ENCODE results near the gene RAB31. TPM values are rescaled to one million over a fixed set of nuclear protein-coding genes. Genes with fewer than 3 reads are reported as not detected.

RAB31 gene
- total RNA-seq, 2 experiments from 2014 or later, result not detected

DNA sequence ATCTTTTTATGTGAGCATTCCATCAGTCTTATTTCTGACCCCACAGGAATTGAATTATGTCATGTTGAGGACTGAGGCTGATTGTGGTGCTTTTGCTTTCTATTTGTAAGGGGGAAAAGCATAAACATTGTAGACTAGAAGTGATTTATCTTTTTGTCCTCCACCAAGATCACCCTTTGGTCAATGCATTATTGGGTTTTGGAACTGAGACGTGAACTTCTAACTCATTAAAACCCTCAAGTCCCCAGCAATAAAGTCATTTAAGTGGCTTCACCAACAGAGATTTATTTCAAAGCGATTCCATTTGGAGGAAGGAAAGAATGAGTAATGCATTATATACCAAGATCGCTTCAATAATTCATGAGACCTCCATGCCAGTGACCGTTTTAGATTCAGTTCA lies 102.2 kb downstream of the RAB31 start:
- ChIA-PET CTCF (no interaction called here), POLR2A (no interaction called here)
- Mint-ChIP-seq H3K27ac (no peak overlapping the region), H3K9me3 (ENCODE audit: insufficient read depth) (no peaks in the 10 kb centered on the region), H3K4me3 (no peak overlapping the region), H3K27me3 (ENCODE audit: low read depth) (no peaks in the 10 kb centered on the region), H3K4me1 (ENCODE audit: low read depth) (no peaks in the 10 kb centered on the region), H3K36me3 (ENCODE audit: low read depth) (no peaks in the 10 kb centered on the region)
- no peak for DNase-seq
- ATAC-seq, result no peak

GRCh38 chr18:9810994-9811705 lies 103.0 kb downstream of the RAB31 start:
- DNase-seq (no peak), ATAC-seq (no peak)
- no peaks in the 10 kb centered on the region for H3K9me3 Mint-ChIP-seq (ENCODE audit: insufficient read depth)
- no peak overlapping the region for H3K27ac Mint-ChIP-seq
- H3K27me3 Mint-ChIP-seq (ENCODE audit: low read depth), result peaks cover 2% of the 10 kb centered on the region
- H3K4me3 Mint-ChIP-seq, result no peak overlapping the region
- no peaks in the 10 kb centered on the region for H3K4me1 Mint-ChIP-seq (ENCODE audit: low read depth)
- no peaks in the 10 kb centered on the region for H3K36me3 Mint-ChIP-seq (ENCODE audit: low read depth)
- ChIA-PET POLR2A (no interaction called here), CTCF (no interaction called here)

- no peaks in the 10 kb centered on the region for H3K4me1 Mint-ChIP-seq (ENCODE audit: low read depth)
- H3K36me3 Mint-ChIP-seq (ENCODE audit: low read depth), result no peaks in the 10 kb centered on the region
- peaks cover 2% of the 10 kb centered on the region for H3K27me3 Mint-ChIP-seq (ENCODE audit: low read depth)
- H3K4me3 Mint-ChIP-seq, result no peak overlapping the region
- no peak for ATAC-seq
- no peak for DNase-seq
- ChIA-PET CTCF (no interaction called here), POLR2A (no interaction called here)
- H3K27ac Mint-ChIP-seq, result no peak overlapping the region
- no peaks in the 10 kb centered on the region for H3K9me3 Mint-ChIP-seq (ENCODE audit: insufficient read depth)
These were observed 103.9 kb downstream of the RAB31 start for GRCh38 chr18:9811978-9812377.

DNA sequence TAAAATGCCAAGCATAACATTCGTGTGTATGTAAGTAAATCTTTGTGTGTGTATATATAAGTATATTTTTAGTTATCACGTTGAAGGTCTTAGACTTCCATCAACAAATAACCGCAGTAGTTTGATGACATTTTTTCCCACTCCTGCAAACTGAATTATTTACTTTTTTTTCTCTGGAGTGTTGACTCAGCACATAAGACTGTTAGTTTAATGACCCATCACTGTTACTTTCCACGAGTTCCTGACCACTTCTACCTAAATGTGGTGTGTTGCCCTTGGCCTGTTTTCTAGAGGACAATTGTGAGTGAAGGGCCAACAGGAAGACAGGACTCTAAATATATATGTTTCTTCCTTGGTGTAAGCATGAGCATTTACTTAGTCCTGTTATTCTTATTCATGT lies 106.3 kb downstream of the RAB31 start:
- H3K4me1 Mint-ChIP-seq (ENCODE audit: low read depth), result no peaks in the 10 kb centered on the region
- POLR2A ChIA-PET, result no interaction called here
- CTCF ChIA-PET, result no interaction called here
- DNase-seq (no peak), ATAC-seq (no peak)
- no peaks in the 10 kb centered on the region for H3K9me3 Mint-ChIP-seq (ENCODE audit: insufficient read depth)
- peaks cover 9% of the 10 kb centered on the region for H3K27me3 Mint-ChIP-seq (ENCODE audit: low read depth)
- no peaks in the 10 kb centered on the region for H3K36me3 Mint-ChIP-seq (ENCODE audit: low read depth)
- no peak overlapping the region for H3K27ac Mint-ChIP-seq
- H3K4me3 Mint-ChIP-seq, result no peak overlapping the region

DNA sequence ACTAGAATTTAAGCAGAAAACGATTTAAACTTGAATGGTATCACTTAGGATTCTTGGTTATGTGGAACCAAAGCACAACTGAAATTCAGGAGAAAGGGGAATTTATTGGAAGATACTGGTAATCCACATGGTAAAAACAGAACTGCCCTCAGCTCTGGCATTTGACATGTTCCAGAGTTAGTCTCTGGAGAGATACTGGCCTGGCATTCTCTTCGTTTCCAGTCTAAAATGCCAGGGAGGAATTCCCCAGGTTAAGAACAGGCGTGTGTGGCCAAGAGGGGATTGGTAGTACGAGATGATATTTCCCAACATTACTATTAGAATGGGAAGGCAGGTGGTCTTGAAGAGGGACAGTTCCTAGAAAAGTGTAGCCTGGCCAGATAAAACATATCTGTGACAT lies 109.2 kb downstream of the RAB31 start:
- H3K4me1 Mint-ChIP-seq (ENCODE audit: low read depth), result no peaks in the 10 kb centered on the region
- H3K27ac Mint-ChIP-seq, result no peak overlapping the region
- POLR2A ChIA-PET, result no interaction called here
- no peaks in the 10 kb centered on the region for H3K9me3 Mint-ChIP-seq (ENCODE audit: insufficient read depth)
- H3K36me3 Mint-ChIP-seq (ENCODE audit: low read depth), result no peaks in the 10 kb centered on the region
- CTCF ChIA-PET, result no interaction called here
- ATAC-seq (no peak), DNase-seq (no peak)
- H3K27me3 Mint-ChIP-seq (ENCODE audit: low read depth), result peaks cover 14% of the 10 kb centered on the region
- H3K4me3 Mint-ChIP-seq, result no peak overlapping the region

GRCh38 chr18:9817725-9818422 lies 109.8 kb downstream of the RAB31 start:
- Mint-ChIP-seq H3K27me3 (ENCODE audit: low read depth) (peaks cover 14% of the 10 kb centered on the region), H3K9me3 (ENCODE audit: insufficient read depth) (no peaks in the 10 kb centered on the region), H3K27ac (no peak overlapping the region), H3K36me3 (ENCODE audit: low read depth) (no peaks in the 10 kb centered on the region), H3K4me1 (ENCODE audit: low read depth) (no peaks in the 10 kb centered on the region), H3K4me3 (no peak overlapping the region)
- no peak for ATAC-seq
- ChIA-PET CTCF (no interaction called here), POLR2A (no interaction called here)
- DNase-seq, result no peak

DNA sequence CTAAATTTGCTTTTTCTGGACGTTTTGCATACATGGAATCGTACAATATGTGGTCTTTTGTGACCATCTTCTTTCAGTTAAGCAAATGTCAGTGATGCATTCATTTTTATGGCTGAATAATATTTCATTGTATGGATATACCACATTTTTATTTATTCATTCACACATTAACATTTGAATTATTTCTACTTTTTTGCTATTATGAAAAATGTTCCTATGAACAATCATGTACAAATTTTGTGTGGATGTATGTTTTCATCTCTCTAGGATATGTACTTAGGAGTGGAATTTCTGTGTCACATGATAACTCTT lies 110.3 kb downstream of the RAB31 start:
- ChIA-PET CTCF (no interaction called here), POLR2A (no interaction called here)
- Mint-ChIP-seq H3K4me1 (ENCODE audit: low read depth) (no peaks in the 10 kb centered on the region), H3K27me3 (ENCODE audit: low read depth) (peaks cover 14% of the 10 kb centered on the region), H3K4me3 (no peak overlapping the region), H3K9me3 (ENCODE audit: insufficient read depth) (no peaks in the 10 kb centered on the region), H3K36me3 (ENCODE audit: low read depth) (no peaks in the 10 kb centered on the region), H3K27ac (no peak overlapping the region)
- no peak for ATAC-seq
- no peak for DNase-seq

DNA sequence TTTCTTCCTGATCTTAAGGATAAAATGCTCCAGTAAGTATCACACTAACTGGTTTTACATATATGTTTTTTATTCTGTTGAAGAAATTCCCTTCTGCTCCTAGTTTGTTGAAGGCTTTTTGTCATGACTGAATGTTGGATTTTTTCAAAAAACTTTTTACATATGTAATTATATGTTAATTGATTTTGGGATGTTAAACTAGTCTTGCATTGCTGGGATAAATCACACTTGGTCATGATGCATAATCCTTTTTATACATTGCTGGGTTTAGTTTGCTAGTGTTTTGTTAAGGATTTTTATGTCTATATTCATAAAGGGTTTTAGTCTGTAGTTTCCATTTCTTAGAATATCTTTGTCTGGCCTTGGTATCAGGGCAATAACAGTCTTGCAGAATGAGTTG lies 112.0 kb downstream of the RAB31 start:
- peaks cover 14% of the 10 kb centered on the region for H3K27me3 Mint-ChIP-seq (ENCODE audit: low read depth)

GRCh38 chr18:9820719-9821118 lies 112.6 kb downstream of the RAB31 start:
- no peak overlapping the region for H3K4me3 Mint-ChIP-seq
- H3K4me1 Mint-ChIP-seq (ENCODE audit: low read depth), result no peaks in the 10 kb centered on the region
- H3K27me3 Mint-ChIP-seq (ENCODE audit: low read depth), result peaks cover 14% of the 10 kb centered on the region
- no peaks in the 10 kb centered on the region for H3K36me3 Mint-ChIP-seq (ENCODE audit: low read depth)
- POLR2A ChIA-PET, result no interaction called here
- ATAC-seq (no peak), DNase-seq (no peak)
- H3K9me3 Mint-ChIP-seq (ENCODE audit: insufficient read depth), result no peaks in the 10 kb centered on the region
- CTCF ChIA-PET, result no interaction called here
- no peak overlapping the region for H3K27ac Mint-ChIP-seq

More for the DNA sequence above, 112.0 kb downstream of the RAB31 start:
- ATAC-seq (no peak), DNase-seq (no peak)
- Mint-ChIP-seq H3K36me3 (ENCODE audit: low read depth) (no peaks in the 10 kb centered on the region), H3K4me3 (no peak overlapping the region), H3K9me3 (ENCODE audit: insufficient read depth) (no peaks in the 10 kb centered on the region), H3K4me1 (ENCODE audit: low read depth) (no peaks in the 10 kb centered on the region), H3K27ac (no peak overlapping the region)
- ChIA-PET CTCF (no interaction called here), POLR2A (no interaction called here)

DNA sequence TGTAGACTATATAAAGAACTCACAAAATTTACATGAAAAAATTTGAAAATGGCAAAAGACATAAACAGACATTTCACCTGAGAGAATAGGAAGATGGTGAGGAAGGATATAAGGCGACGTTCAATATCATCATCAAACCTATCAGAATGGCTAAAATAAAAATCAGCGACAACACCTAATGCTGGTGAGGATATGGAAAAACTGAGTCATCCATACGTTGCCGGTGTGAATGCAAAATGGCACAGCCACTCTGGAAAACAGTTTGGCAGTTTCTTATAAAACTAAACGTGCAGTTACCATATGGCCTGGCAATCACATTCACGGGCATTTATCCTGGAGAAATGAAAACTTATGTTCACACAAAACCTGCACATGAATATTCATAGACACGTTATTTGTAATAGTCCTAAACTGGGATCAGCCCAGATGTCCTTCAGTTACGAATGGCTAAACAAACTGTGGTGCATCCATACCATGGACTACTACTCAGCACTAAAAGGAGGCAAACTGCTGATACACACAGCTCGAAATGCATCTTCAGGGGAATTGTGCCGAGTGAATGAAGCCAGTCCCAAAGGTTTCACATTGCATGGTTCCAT lies 114.6 kb downstream of the RAB31 start:
- Mint-ChIP-seq H3K9me3 (ENCODE audit: insufficient read depth) (no peaks in the 10 kb centered on the region), H3K4me1 (ENCODE audit: low read depth) (no peaks in the 10 kb centered on the region), H3K27ac (no peak overlapping the region), H3K27me3 (ENCODE audit: low read depth) (peaks cover 11% of the 10 kb centered on the region), H3K4me3 (no peak overlapping the region), H3K36me3 (ENCODE audit: low read depth) (no peaks in the 10 kb centered on the region)
- ChIA-PET POLR2A (no interaction called here), CTCF (no interaction called here)
- DNase-seq (no peak), ATAC-seq (no peak)

DNA sequence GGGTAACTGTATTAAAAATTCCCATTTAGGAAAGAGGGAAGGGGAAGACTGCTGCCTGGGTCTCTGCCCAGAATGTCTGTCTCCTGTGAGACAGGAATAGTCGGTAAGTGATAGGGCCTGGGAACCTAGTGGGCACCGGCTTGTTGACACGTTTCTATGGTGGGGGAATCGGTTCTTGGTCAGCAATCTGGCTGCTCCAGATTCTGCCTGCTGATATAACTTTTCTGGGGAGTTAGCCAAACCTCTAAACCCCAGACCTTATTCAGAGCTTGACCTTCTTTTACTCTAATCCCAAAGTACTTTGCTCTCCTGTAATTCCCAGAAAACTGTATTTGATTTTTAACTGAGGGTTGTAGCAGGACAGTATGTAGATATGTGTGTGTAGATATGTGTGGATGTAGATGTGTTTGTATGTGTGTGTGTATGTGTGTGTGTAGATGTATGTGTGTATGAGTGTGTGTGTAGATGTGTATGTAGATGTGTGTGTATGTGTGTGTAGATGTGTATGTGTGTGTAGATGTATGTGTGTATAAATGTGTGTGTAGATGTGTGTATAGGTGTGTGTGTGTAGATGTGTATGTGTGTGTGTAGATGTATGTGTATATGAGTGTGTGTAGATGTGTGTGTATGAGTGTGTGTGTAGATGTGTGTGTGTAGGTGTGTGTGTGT lies 115.8 kb downstream of the RAB31 start:
- ChIA-PET CTCF (interaction anchor here (0.6 kb wide), 1 partner anchor 148 kb away, joined by 3 read pairs; no protein-coding TSS in a partner anchor), POLR2A (no interaction called here)
- H3K27ac Mint-ChIP-seq, result no peak overlapping the region
- no peak for DNase-seq
- no peak for ATAC-seq
- H3K4me1 Mint-ChIP-seq (ENCODE audit: low read depth), result no peaks in the 10 kb centered on the region
- peaks cover 9% of the 10 kb centered on the region for H3K27me3 Mint-ChIP-seq (ENCODE audit: low read depth)
- no peak overlapping the region for H3K4me3 Mint-ChIP-seq
- H3K9me3 Mint-ChIP-seq (ENCODE audit: insufficient read depth), result no peaks in the 10 kb centered on the region
- no peaks in the 10 kb centered on the region for H3K36me3 Mint-ChIP-seq (ENCODE audit: low read depth)

GRCh38 chr18:9824474-9824832 lies 116.4 kb downstream of the RAB31 start:
- ChIA-PET CTCF (interaction anchor here (0.6 kb wide), 1 partner anchor 147 kb away, joined by 3 read pairs; no protein-coding TSS in a partner anchor), POLR2A (no interaction called here)
- ATAC-seq, result no peak
- Mint-ChIP-seq H3K27me3 (ENCODE audit: low read depth) (peaks cover 5% of the 10 kb centered on the region), H3K27ac (no peak overlapping the region), H3K36me3 (ENCODE audit: low read depth) (no peaks in the 10 kb centered on the region), H3K4me3 (no peak overlapping the region), H3K4me1 (ENCODE audit: low read depth) (no peaks in the 10 kb centered on the region), H3K9me3 (ENCODE audit: insufficient read depth) (no peaks in the 10 kb centered on the region)
- no peak for DNase-seq
